HG03457 (cell line): ENCODE measurements around the gene ATP6V0B.

Experiments
- ATAC-seq: cut with Tn5 transposase; IDR thresholded peaks from one replicate; pipeline ENCODE4 v1.9.1; 2021; ENCODE audit warnings: moderate number of reproducible peaks; ENCODE audit not compliant: unreplicated experiment

Gene ATP6V0B

GRCh38 chr1:44024903-44025525 is 50.3 kb downstream of the ATP6V0B start:
- ATAC-seq, result no peak

- ATAC-seq, result no peak
Observed at GRCh38 chr1:44025816-44026215, 51.1 kb downstream of the ATP6V0B start.

- no peak for ATAC-seq
Observed at GRCh38 chr1:44027320-44027719, 52.6 kb downstream of the ATP6V0B start.
